ENCODE measurements around the gene BLMH. TPM values are rescaled to one million over a fixed set of nuclear protein-coding genes. Genes with fewer than 3 reads are reported as not detected.

BLMH gene
- total and polyA plus RNA-seq, 8 donors = 5.4 to 32.4 (median 14.7) TPM; not detected in 1

DNA sequence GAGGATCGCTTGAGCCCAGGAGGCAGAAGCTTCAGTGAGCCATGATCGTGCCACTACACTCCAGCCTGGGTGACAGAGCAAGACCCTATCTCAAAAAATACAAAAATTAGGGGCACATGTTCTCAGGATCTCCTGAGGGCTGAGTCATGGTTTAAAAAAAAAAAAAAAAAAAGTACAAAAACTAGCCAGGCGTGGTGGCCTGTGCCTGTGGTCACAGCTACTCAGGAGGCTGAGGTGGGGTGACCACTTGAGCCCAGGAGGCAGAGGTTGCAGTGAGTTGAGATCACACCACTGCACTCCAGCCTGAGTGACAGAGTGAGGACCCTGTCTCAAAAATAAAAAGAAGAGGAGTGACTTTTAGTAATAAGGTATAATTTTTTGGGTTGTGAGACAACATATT lies 16.9 kb downstream of the BLMH start:
- 92 to 97% (median 93%) methylated on average over 3 of the region's 3 CpGs for WGBS, 5 donors
- Histone ChIP-seq H3K4me1 (no peaks in the 10 kb centered on the region), H3K4me3 (no peak overlapping the region), H3K27me3 (no peaks in the 10 kb centered on the region), H3K36me3 (peaks cover 40 to 91% (median 80%) of the 10 kb centered on the region in 4 donors), H3K9me3 (no peaks in the 10 kb centered on the region), H3K27ac (no peak overlapping the region)
- no peak for DNase-seq
- TF ChIP-seq EP300 (IDR thresholded peaks at IDR 0.05) = no peak
- no peak for TF ChIP-seq POLR2A (IDR thresholded peaks at IDR 0.05)
- TF ChIP-seq CTCF (IDR thresholded peaks at IDR 0.05) = no peak
- no peak for TF ChIP-seq POLR2AphosphoS5 (IDR thresholded peaks at IDR 0.05)
- intact Hi-C loops (cut with DNase I; ENCODE audit: low total_unique reads) = no loop called here

DNA sequence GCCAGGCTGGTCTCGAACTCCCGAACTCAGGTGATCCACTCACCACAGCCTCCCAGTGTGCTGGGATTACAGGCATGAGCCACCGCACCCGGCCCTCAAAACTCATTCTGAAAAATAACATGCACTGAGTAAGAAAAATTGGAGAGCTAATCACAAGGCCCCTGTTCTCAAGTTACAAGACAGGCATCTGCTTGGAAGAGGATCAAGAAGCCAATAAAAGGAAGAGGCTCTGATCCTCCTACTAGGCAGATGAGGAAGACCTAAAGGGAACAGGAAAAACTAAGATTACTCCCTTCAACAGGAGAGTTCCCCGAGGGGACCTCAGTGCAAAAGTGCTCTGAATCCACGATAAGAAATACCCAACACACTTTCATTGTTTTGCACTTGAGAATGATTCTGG lies 18.4 kb downstream of the BLMH start:
- intact Hi-C loops (cut with DNase I; ENCODE audit: low total_unique reads) = no loop called here
- H3K4me3 ChIP-seq = no peak overlapping the region
- no peaks in the 10 kb centered on the region for H3K9me3 ChIP-seq
- H3K4me1 ChIP-seq = no peaks in the 10 kb centered on the region
- H3K27ac ChIP-seq = no peak overlapping the region
- WGBS, 5 donors = 92 to 97% (median 96%) methylated on average over 6 of the region's 6 CpGs
- DNase-seq = no peak
- H3K36me3 ChIP-seq = peaks cover 40 to 86% (median 76%) of the 10 kb centered on the region in 4 donors
- no peaks in the 10 kb centered on the region for H3K27me3 ChIP-seq
- TF ChIP-seq CTCF (IDR thresholded peaks at IDR 0.05) (no peak), POLR2A (IDR thresholded peaks at IDR 0.05) (no peak), EP300 (IDR thresholded peaks at IDR 0.05) (no peak), POLR2AphosphoS5 (IDR thresholded peaks at IDR 0.05) (no peak)

DNA sequence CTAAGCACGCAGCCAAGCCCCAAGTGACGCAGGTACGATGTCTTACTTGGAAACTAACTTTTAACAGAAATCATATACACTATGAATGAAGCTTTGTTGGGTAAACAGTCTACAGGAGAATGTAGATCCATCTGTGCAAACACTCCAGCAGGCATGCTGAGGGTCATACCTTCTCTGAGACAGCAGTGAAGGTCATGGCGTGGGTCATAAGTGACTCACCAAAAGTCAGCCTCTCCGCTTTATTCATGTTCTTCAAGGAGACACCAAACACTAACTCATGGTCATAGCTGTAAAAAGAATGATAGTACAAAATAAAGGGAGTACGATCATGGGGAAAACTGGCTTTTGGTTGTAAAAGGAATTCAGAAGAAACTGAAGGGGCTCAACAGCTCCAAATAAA lies 20.6 kb downstream of the BLMH start:
- 95 to 97% (median 97%) methylated on average over 6 of the region's 6 CpGs for WGBS, 5 donors
- H3K4me1 ChIP-seq = no peaks in the 10 kb centered on the region
- H3K27me3 ChIP-seq = no peaks in the 10 kb centered on the region
- H3K36me3 ChIP-seq = peaks cover 46 to 91% (median 82%) of the 10 kb centered on the region in 4 donors
- H3K27ac ChIP-seq = no peak overlapping the region
- intact Hi-C loops (cut with DNase I; ENCODE audit: low total_unique reads) = no loop called here
- no peaks in the 10 kb centered on the region for H3K9me3 ChIP-seq
- TF ChIP-seq CTCF (IDR thresholded peaks at IDR 0.05) (no peak), POLR2A (IDR thresholded peaks at IDR 0.05) (no peak)
- DNase-seq = no peak
- H3K4me3 ChIP-seq = no peak overlapping the region

DNA sequence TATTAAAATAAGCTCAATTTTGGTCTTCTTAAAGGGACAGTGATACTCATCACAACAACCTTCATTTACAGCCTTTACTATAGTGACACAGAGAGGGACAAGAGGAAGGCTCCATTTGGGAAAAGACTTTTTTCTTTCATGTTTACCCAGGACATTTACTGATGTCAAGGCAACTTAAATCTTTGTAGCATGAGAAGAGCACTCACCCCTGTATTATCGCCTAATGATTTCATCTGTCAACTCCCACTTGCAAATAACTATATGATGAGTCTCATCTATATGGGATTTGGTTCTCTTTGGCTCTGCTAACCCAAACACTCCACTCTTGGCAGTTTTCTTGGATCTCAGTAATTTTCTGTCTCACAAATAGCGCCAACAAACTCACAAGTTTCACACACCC lies 24.1 kb downstream of the BLMH start:
- no peak for TF ChIP-seq POLR2AphosphoS5 (IDR thresholded peaks at IDR 0.05)
- no peak for TF ChIP-seq EP300 (IDR thresholded peaks at IDR 0.05)
- TF ChIP-seq CTCF (IDR thresholded peaks at IDR 0.05) = no peak
- TF ChIP-seq POLR2A (IDR thresholded peaks at IDR 0.05) = no peak
- Histone ChIP-seq H3K36me3 (peaks cover 31 to 95% (median 85%) of the 10 kb centered on the region in 4 donors), H3K27ac (no peak overlapping the region), H3K4me3 (no peak overlapping the region), H3K4me1 (peaks cover 0 to 23% (median 10%) of the 10 kb centered on the region in 4 donors), H3K9me3 (no peaks in the 10 kb centered on the region), H3K27me3 (no peaks in the 10 kb centered on the region)
- WGBS, 5 donors = 94 to 100% (median 97%) methylated on average over 2 of the region's 2 CpGs
- DNase-seq = no peak
- intact Hi-C loops (cut with DNase I; ENCODE audit: low total_unique reads) = no loop called here
